ENCODE measurements around the gene GRK5. TPM values are rescaled to one million over a fixed set of nuclear protein-coding genes. Genes with fewer than 3 reads are reported as not detected.
"Not testable (repeated sequence)": the region's sequence is repeated elsewhere in the genome, so short reads cannot be mapped to it uniquely, and the experiment has no call there.

Gene GRK5
- total RNA-seq, 2 donors from 2014 or later, result 7.8 to 12.4 TPM

DNA sequence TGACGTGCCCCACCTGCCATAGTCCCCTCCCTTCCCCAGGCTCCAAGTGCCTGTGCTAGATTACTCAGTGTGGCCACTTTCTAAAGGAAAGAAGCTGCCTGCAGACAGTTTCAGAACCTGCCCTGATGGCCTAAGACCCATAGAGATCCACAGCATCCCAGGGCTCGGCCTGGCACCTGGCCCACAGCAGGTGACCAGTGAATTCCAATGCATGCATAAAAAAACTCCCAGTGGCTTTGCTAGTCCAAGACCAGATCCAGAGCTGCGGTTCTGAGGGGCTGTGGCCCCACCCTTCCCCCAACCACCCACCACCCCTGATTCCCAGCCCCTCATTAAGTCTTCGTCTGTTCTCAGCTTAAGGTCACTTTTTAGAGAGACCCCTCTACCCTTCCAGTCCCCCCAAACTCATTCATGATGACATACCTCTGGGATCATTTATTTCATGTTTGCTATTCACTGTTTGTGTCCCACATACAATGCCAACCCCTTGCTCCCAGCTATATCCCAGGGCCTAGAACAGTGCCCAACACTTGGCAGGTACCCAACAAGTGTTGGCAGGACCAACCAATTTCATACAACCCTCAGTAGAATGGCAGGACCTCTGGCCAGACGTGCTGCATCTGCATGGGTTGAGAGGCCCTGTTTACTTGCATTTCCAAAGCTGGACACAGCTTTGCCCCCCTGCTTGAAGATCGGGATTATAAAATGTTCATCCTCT is 217.0 kb downstream of the GRK5 start:
- ATAC-seq, result no peak
- no peak for DNase-seq
- intact Hi-C loops (cut with DNase I, micrococcal nuclease), result no loop called here

- intact Hi-C loops (cut with DNase I, micrococcal nuclease), result no loop called here
- DNase-seq, result no peak
- ATAC-seq, result no peak
Observed at GRCh38 chr10:119425102-119425880, 217.9 kb downstream of the GRK5 start.

- intact Hi-C loops (cut with DNase I, micrococcal nuclease), result no loop called here
- DNase-seq (no peak), ATAC-seq (no peak)
Observed at GRCh38 chr10:119425881-119426170, 218.5 kb downstream of the GRK5 start.

DNA sequence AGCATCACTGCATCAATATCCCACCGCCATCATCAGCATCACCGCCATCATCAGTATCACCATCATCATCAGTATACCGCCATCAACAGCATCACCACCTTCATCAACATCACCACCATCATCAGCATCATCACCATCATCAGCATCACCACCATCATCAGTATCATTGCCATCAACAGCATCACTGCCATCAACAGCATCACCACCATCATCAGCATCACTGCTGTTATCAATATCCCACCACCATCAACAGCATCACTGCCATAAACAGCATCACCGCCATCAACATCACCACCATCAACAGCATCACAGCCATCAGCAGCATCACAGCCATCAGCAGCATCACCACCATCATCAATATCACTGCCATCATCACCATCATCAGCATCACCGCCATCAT is 219.3 kb downstream of the GRK5 start:
- DNase-seq, result no peak
- intact Hi-C loops (cut with DNase I, micrococcal nuclease), result no loop called here
- ATAC-seq, result no peak

DNA sequence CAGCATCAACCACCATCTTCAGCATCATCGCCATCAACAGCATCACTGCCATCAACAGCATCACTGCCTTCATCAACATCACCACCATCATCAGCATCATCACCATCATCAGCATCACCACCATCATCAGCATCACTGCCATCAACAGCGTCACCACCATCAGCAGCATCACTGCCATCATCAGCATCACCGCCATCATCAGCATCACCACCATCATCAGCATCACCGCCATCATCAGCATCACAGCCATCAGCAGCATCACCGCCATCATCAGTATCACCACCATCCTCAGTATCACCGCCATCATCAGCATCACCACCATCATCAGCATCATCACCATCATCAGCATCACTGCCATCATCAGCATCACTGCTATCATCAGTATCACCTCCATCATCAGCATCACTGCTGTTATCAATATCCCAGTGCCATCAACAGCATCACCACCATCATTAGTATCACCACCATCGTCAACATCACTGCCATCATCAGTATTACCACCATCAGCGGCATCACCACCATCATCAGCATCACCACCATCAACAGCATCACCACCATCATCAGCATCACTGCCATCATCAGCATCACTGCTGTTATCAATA is 220.0 kb downstream of the GRK5 start:
- intact Hi-C loops (cut with DNase I, micrococcal nuclease), result no loop called here
- ATAC-seq, result no peak
- DNase-seq, result no peak

GRCh38 chr10:119428789-119429188 is 221.4 kb downstream of the GRK5 start:
- no peak for ATAC-seq
- intact Hi-C loops (cut with DNase I, micrococcal nuclease), result no loop called here
- no peak for DNase-seq

DNA sequence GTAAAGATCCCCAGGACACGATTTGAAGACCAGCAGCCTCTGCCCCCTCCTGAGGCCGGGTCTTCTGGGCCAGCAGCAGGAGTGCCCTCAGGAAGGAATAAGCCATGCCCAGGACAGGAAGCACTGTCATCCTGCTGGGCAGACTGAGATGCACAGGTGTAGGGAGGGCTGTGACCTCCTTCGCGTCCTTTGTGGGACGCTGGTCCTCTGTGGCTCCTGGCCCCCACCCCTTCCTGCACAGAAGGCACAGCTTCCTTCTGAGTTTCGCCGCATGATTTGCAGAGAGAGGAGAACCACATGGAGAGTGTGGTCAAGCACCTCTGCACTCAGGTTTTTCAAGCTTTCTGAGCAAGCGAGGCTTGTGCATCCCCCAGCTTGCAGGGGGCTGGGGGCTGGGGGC is 222.4 kb downstream of the GRK5 start:
- intact Hi-C loops (cut with DNase I, micrococcal nuclease), result no loop called here
- no peak for DNase-seq
- no peak for ATAC-seq

GRCh38 chr10:119431034-119431772 is 223.8 kb downstream of the GRK5 start:
- intact Hi-C loops (cut with DNase I, micrococcal nuclease), result no loop called here
- ATAC-seq (peak; percentile 66), DNase-seq (no peak)

DNA sequence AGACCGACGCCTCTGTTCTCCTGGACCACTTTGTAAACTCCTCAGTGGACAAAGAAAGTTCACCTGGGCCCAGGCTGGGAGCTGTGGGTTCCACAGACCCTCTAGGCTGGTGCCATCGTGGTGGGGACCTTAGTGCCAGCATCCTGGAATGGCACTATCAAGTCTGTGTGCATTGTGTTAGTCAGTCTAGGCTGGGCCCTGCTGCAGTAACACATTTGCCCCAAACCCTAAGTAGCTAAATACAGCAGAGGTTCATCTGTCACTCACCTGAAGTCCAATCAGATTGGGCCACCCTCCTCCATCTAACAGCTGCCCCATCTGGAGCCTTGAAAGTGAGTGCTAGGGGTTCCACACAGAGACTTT is 224.4 kb downstream of the GRK5 start:
- intact Hi-C loops (cut with DNase I, micrococcal nuclease), result no loop called here
- DNase-seq (no peak), ATAC-seq (no peak)

DNA sequence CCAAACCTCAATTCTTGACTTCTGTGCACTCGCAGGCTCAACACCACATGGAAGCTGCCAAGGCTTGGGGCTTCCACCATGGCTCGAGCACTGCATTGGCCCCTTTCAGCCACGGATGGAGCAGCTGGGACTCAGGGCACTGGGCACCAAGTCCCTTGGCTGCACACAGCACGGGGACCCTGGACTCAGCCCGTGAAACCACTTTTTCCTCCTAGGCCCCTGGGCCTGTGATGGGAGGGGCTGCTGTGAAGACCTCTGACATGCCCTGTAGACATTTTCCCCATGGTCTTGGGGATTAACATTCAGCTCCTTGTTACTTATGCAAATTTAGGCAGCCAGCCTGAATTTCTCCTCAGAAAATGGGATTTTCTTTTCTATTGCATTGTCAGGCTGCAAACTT is 227.6 kb downstream of the GRK5 start:
- ATAC-seq; intact Hi-C loops (cut with DNase I, micrococcal nuclease): not testable (repeated sequence)

GRCh38 chr10:119438717-119439116 is 231.3 kb downstream of the GRK5 start:
- intact Hi-C loops (cut with DNase I, micrococcal nuclease), result no loop called here
- DNase-seq (no peak), ATAC-seq (no peak)

More for the DNA sequence above, 227.6 kb downstream of the GRK5 start:
- DNase-seq, result not testable (repeated sequence)

GRCh38 chr10:119439922-119440321 is 232.6 kb downstream of the GRK5 start:
- ATAC-seq (no peak), DNase-seq (no peak)
- intact Hi-C loops (cut with DNase I, micrococcal nuclease), result loop anchor here in 1 of 2 donors (10.0 kb wide), 1 partner anchor 235 kb away; the partner anchor contains the start of gene GRK5

DNA sequence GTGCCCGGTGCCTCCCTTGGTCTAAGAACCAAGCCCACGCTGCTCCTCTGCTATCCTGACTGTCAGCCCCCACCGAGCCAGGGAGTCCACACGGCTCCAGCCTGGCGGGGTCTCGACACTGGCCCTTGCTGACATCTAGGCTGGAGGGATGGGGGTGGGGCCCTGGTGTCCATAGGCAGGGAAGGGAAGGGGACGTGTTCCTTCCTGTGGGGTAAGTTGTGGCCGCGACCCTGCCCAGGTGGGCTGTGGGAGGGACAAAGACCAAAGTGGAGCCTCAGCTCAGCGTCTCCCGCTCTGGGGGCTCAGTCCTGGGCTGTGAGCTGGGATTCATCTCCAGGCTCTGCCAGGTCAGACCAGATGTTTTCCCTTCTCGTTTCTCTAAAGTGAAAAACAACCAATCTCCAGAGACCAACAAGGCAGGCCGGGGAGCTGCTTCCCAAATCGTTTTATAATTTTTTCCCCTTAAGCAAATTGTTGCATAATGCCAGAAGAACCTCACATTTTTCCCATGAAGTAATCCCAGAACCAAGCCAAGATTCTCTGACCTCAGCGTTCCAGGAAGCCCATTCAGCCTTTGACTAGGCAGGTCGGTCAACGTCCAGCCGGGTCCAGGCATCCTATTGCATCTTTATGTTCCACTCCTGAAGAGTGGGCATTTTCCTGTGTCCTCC is 233.9 kb downstream of the GRK5 start:
- DNase-seq (no peak), ATAC-seq (no peak)
- intact Hi-C loops (cut with DNase I, micrococcal nuclease), result loop anchor here in 1 of 2 donors (10.0 kb wide), 1 partner anchor 236 kb away; the partner anchor contains the start of gene GRK5

GRCh38 chr10:119441921-119442757 is 234.8 kb downstream of the GRK5 start:
- intact Hi-C loops (cut with DNase I, micrococcal nuclease), result loop anchor here in 1 of 2 donors (10.0 kb wide), 1 partner anchor 237 kb away; the partner anchor contains the start of gene GRK5
- ATAC-seq (no peak), DNase-seq (no peak)

- intact Hi-C loops (cut with DNase I, micrococcal nuclease), result loop anchor here in 1 of 2 donors (10.0 kb wide), 1 partner anchor 238 kb away; the partner anchor contains the start of gene GRK5
- DNase-seq, result no peak
Observed at GRCh38 chr10:119442758-119443060, 235.3 kb downstream of the GRK5 start.

DNA sequence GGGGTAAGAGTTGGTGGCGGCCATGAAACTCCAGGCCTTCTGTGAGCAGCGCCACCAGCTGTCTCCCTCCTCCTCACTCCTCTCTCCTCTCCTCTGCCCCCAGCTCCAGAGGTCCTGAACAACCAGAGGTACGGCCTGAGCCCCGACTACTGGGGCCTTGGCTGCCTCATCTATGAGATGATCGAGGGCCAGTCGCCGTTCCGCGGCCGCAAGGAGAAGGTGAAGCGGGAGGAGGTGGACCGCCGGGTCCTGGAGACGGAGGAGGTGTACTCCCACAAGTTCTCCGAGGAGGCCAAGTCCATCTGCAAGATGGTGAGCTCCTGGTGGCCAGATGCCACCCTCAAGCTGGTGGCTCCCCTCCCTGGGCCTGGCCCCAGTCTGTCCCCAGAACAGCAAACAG is 236.1 kb downstream of the GRK5 start:
- DNase-seq (no peak), ATAC-seq (no peak)
- intact Hi-C loops (cut with DNase I, micrococcal nuclease), result loop anchor here in 1 of 2 donors (10.0 kb wide), 1 partner anchor 239 kb away; the partner anchor contains the start of gene GRK5

More at GRCh38 chr10:119442758-119443060, 235.3 kb downstream of the GRK5 start:
- no peak for ATAC-seq

GRCh38 chr10:119443970-119444660 is 236.7 kb downstream of the GRK5 start:
- intact Hi-C loops (cut with DNase I, micrococcal nuclease), result loop anchor here in 1 of 2 donors (10.0 kb wide), 1 partner anchor 239 kb away; the partner anchor contains the start of gene GRK5
- ATAC-seq (no peak), DNase-seq (no peak)
